GM18870 (cell line): ENCODE data around the gene PARD3.

Source experiments
- ATAC-seq: cut with Tn5 transposase; IDR thresholded peaks from one replicate; pipeline ENCODE4 v1.9.1; 2021; ENCODE audit warnings: moderate library complexity; ENCODE audit not compliant: unreplicated experiment

The PARD3 gene

GRCh38 chr10:34240039-34240438, 575.1 kb downstream of the PARD3 start:
- ATAC-seq: no peak

GRCh38 chr10:34237898-34238455, 577.1 kb downstream of the PARD3 start:
- ATAC-seq: no peak

GRCh38 chr10:34236931-34237330, 578.2 kb downstream of the PARD3 start:
- ATAC-seq: peak; percentile 79

- ATAC-seq: no peak
These were observed 579.8 kb downstream of the PARD3 start for GRCh38 chr10:34235164-34235832.

GRCh38 chr10:34232481-34232880, 582.6 kb downstream of the PARD3 start:
- no peak for ATAC-seq

GRCh38 chr10:34231441-34232180, 583.5 kb downstream of the PARD3 start:
- ATAC-seq: no peak

- ATAC-seq: no peak
These were observed 585.2 kb downstream of the PARD3 start for GRCh38 chr10:34229917-34230316.

GRCh38 chr10:34228066-34228465, 587.0 kb downstream of the PARD3 start:
- no peak for ATAC-seq

- ATAC-seq: no peak
These were observed 590.5 kb downstream of the PARD3 start for GRCh38 chr10:34224639-34225038.

GRCh38 chr10:34223658-34224057, 591.4 kb downstream of the PARD3 start:
- ATAC-seq: no peak

- no peak for ATAC-seq
These were observed 592.7 kb downstream of the PARD3 start for GRCh38 chr10:34222359-34222758.

GRCh38 chr10:34219753-34220548, 595.1 kb downstream of the PARD3 start:
- no peak for ATAC-seq

- no peak for ATAC-seq
These were observed 597.6 kb downstream of the PARD3 start for GRCh38 chr10:34217524-34217923.

- no peak for ATAC-seq
These were observed 598.6 kb downstream of the PARD3 start for GRCh38 chr10:34216348-34216945.

GRCh38 chr10:34213805-34214197, 601.3 kb downstream of the PARD3 start:
- no peak for ATAC-seq

GRCh38 chr10:34213193-34213804, 601.8 kb downstream of the PARD3 start:
- ATAC-seq: no peak

- no peak for ATAC-seq
These were observed 607.8 kb downstream of the PARD3 start for GRCh38 chr10:34207343-34207742.

- ATAC-seq: no peak
These were observed 608.2 kb downstream of the PARD3 start for GRCh38 chr10:34206935-34207268.

GRCh38 chr10:34206078-34206934, 608.8 kb downstream of the PARD3 start:
- no peak for ATAC-seq

GRCh38 chr10:34205452-34205851, 609.6 kb downstream of the PARD3 start:
- no peak for ATAC-seq
